Measurements from ENCODE around the gene C19orf25. TPM values are rescaled to one million over a fixed set of nuclear protein-coding genes. Genes with fewer than 3 reads are reported as not detected.

C19orf25 gene
- total RNA-seq = 26.7 and 33.0 TPM in 2 replicates

DNA sequence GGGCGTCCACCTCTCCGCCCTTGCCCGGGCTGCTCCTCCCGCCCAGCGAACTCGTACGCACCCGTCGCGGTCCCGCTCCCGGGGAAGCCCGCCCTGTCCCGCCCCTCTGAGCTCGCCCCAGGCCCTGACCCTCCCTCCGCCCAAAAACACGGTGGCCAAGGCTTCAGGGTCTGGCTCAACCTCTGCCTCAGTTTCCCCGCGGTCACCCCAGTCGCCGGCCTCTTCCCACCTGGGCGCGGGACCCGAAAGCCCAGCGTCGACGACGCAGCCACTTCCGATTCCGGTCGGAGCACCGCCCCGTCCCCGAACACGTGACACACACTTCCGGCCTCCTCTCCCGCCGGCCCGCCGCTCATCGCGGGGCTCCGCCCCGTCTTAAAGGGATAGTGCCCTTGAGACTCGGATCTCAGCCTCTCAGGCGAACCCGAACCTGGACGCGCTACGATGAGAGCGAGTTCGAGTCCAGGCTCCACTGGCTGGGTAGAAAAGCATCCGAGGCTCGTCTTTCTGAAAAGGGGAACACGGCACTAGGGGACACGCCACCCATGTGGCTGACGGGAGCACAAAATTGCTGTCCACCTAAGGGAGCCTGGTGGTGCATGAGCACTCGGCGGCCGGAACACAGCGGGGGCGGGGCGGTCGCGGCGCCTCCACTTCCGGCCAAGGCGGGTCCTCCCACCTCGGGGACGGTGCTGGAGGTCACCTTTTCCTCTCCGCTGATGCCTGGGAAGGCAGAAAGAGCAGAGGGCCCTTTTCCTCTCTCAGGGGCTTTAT, at the start of gene C19orf25:
Gene C19orf25, minus strand, starts transcription at position 282 of the 774 bp plus-strand sequence. CDS start 312 bp downstream, outside the sequence.

DNA sequence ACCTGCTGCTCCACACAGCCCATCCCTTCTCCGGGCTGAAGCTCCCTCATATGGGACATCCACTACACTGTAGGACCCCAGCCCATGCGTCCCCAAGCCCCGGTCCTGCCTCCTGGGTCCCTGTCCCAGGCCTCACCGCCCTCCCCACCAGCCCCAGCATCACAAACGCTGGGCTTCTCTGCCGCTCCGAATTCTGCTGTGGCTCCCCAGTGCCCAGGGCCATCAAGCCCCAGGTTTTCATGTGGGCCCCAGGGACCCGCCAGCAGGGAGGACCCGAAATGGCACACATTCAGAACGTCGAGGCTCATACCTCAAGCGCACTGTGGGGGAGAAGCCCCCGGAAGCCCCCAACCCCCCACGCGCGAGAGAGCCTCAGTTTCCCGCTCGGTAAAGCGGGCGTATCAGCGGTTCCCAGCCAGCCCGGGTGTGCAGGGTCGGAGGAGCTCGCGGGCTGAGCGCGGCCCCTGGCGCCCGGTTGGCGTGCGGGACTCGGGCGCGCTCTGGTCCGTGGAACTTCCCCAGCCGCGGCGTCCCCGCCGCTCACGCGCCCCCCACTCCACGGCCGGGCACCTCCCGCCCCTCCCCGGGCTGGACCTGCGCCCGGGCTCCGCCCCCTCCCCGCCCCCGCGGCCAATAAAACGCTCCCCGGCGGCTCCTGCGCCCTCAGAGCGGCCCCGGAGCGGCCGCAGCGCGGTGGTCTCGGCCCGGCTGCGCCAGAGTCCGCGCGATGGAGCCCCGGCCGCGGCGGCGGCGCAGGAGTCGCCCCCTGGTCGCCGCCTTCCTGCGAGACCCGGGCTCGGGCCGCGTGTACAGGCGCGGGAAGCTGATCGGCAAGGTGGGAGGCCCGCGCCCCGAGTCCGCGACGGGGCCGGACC, 44.6 kb upstream of the C19orf25 start, which contains the start of gene PLK5:
Gene PLK5, plus strand, starts transcription at position 666 of the 875 bp plus-strand sequence. CDS start 2,920 bp downstream, outside the sequence.

DNA sequence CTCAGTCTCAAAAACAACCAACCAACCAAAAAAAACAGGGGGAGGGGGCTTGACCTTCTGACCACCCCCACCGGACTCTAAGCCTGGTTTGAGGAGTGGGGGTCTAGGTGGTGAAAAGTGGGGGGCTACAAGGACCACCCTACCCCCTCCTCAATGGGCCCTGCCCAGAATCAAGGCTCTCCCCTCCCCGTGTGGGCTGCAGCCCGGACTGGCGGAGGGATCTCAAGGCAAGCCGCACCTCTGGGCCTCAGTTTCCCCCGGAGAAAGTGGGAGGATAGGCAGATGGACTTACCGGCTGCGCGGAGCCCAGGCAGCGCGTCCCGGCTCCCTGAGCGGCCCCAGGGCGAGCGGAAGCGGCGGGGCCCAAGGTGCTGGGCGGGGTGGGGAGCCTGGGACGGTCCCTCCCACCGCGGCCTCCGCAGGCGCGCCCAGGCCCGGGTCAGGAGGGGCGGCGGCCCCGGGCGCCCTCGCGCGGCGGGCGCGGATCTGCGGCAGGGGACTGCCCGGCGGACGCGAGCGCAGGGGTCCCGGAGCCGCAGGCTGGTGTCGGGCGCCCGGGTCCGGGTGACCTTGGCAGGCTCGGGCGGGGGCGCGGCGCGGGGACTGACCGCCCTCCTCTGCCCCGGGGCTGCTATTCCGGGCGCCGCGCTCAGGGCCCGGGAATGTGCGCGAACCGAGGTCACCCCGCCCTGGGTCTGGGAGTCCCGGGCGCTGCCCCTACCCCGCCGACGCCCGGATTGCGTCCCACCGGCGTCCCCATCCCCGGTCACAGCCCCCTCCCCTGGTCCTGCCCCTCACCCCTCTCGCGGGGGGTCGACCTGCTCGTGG, 33.9 kb upstream of the C19orf25 start, which contains the start of gene ADAMTSL5:
Gene ADAMTSL5, minus strand, starts transcription at position 349 of the 828 bp plus-strand sequence. CDS start 2,076 bp downstream, outside the sequence.

DNA sequence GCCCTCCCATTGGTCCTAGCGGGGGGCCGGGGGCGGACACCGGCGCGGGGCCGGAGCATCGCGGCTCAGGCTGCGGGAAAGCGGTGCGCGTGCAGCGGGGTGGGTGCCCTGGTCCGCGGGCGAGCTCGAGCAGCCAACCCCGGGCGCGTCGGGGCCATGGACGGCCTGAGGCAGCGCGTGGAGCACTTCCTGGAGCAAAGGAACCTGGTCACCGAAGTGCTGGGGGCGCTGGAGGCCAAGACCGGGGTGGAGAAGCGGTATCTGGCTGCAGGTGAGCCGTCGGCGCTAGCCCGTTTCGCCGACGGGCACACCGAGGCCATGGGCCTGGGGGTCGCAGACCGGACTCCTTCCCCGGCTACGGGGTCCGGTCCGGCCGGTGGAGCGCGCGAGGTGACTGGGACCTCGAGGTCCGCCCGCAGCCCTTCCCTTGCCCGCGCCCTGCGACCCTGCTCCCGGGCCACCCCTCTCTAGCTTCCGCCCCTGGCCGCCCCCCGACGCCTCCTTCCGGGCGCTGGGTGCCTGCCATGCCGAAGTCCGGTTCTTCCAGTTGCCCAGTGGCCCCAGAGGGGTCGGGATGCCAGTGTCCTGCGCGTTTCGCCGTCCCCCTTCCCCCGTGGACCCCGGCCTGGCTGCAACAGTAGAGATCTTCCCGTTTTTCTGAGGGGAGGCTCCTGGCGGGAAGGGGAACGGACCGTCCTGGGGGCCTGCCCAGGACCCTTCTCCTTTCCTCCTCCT, 12.3 kb upstream of the C19orf25 start, which contains the start of gene REEP6:
Gene REEP6, plus strand, starts transcription at position 68 of the 735 bp plus-strand sequence. Its CDS starts 89 bp downstream, at position 157.

DNA sequence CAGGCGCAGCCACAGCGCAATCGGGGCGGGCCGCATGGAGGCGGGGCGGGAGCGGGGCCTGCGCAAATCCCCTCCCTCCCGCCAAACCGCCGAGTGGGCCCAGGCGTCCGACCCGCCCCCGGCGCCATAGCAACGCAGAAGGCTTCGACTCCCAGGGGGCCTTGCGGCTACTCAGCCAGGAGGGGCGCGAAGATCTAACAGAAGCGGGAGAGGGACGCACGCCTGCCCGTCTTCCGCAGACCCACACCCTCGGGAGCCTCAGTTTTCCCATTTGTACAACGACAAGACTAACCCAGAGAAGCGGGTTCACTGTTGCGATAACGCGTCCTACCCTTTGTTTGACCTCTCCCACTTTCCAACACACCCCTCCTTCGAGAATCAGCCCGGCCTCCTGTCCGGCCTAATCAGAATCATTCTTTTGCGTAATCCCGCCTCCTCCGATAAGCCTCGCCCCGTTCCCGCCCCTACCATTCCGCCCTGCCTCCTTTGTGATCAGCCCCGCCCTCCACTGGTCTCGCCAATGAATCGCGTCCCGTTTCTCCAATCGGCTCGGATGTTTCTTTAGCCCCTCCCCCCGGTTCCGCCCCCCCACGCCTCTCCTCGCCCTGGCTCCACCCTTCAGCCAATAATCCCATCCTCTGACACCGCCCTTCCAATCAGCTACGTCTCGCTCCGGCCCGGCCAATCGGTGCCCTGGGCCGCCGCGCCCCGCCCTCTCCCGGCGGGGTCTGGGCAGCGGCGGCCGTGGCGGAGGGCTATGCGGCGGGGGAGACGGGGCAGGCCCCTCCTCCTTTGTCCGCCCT, 11.5 kb upstream of the C19orf25 start, which contains the start of gene PCSK4:
Gene PCSK4, minus strand, starts transcription at position 40 of the 803 bp plus-strand sequence. Its CDS starts 4 bp downstream, at position 36.

GRCh38 chr19:1449467-1450442, 29.3 kb downstream of the C19orf25 start, which contains the start of gene APC2:
TSS of gene APC2 (plus strand) at chr19:1450121. CDS start at chr19:1453002, 2,881 bp downstream.

DNA sequence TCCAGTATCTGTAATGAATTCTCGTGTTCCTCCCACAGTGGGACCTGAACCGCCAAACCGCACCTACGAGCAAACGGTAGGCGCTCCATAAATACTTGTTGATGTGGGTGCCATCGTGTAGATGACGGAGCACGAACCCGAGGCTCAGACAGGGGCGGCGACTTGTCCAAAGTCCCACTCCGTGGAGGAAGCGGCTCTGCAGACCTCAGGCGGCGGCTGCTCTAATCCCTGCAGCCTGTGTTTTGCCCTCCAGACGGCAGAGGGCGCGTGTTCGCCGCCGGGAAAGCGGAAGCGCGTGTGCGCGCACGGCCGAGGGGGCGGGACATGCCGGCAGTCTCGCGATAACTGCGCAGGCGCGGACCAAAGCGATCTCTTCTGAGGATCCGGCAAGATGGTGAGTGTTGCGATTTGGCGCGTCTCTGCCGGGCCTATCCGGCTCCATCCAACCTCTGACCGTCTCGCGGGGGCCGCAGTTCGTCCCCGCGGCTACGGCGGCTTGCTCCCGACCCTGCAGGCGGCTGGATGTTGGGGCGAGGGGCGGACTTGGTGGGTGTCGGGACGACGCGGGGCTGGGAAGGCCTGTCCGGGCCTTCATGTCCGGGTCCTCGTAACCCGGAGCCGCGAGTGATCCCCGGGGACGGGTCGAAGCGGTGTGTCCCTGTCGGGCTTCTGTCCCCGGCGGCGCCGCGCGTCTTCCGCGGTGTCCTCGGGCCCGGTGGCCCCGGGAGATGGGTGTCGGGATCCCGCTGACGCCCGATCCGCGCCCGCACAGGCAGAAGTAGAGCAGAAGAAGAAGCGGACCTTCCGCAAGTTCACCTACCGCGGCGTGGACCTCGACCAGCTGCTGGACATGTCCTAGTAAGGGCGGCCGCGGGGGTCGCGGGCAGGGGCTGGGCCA, 40.7 kb downstream of the C19orf25 start, which contains the start of gene RPS15:
Gene RPS15, plus strand, starts transcription at position 362 of the 898 bp plus-strand sequence. Its CDS starts 30 bp downstream, at position 392.

Other genes with a start within 250 kb of the C19orf25 start
- gene CBARP, start 241.2 kb downstream of the C19orf25 start, total RNA-seq = 2.3 and 7.7 TPM in 2 replicates
- 24.0 and 32.8 TPM in 2 replicates for gene ATP5F1D, start 237.5 kb downstream of the C19orf25 start, total RNA-seq
- 22.4 and 28.5 TPM in 2 replicates for gene MIDN, start 230.6 kb downstream of the C19orf25 start, total RNA-seq
- 88.7 and 88.8 TPM in 2 replicates for gene CIRBP, start 209.9 kb downstream of the C19orf25 start, total RNA-seq
- gene FAM174C, start 203.7 kb downstream of the C19orf25 start, total RNA-seq = 19.2 and 33.3 TPM in 2 replicates
- gene EFNA2, start 193.3 kb downstream of the C19orf25 start, total RNA-seq = not detected in 2 replicates
- 46.2 and 51.7 TPM in 2 replicates for gene NDUFS7, start 95.3 kb downstream of the C19orf25 start, total RNA-seq
- gene GAMT, start 77.7 kb downstream of the C19orf25 start, total RNA-seq = 26.1 and 38.8 TPM in 2 replicates
- 46.5 and 63.6 TPM in 2 replicates for gene DAZAP1, start 71.6 kb downstream of the C19orf25 start, total RNA-seq
- 311 and 346 TPM in 2 replicates for gene RPS15, start 40.8 kb downstream of the C19orf25 start, total RNA-seq
- 0.13 and 0.20 TPM in 2 replicates for gene APC2, start 29.1 kb downstream of the C19orf25 start, total RNA-seq
- 0.92 and 1.4 TPM in 2 replicates for gene PCSK4, start 11.1 kb upstream of the C19orf25 start, total RNA-seq
- gene REEP6, start 12.0 kb upstream of the C19orf25 start, total RNA-seq = 1.0 and 2.1 TPM in 2 replicates
- gene ADAMTSL5, start 33.8 kb upstream of the C19orf25 start, total RNA-seq = 4.6 and 8.1 TPM in 2 replicates
- 0.13 TPM in 1 of 2 replicates, not detected in the other for gene PLK5, start 44.9 kb upstream of the C19orf25 start, total RNA-seq
- gene MEX3D, start 89.1 kb upstream of the C19orf25 start, total RNA-seq = 27.8 and 50.2 TPM in 2 replicates
- gene MBD3, start 113.7 kb upstream of the C19orf25 start, total RNA-seq = 94.9 and 124 TPM in 2 replicates
- 51.2 and 62.7 TPM in 2 replicates for gene UQCR11, start 126.2 kb upstream of the C19orf25 start, total RNA-seq
- gene TCF3, start 173.4 kb upstream of the C19orf25 start, total RNA-seq = 62.4 and 117 TPM in 2 replicates

Measured in smooth muscle cell of the pulmonary artery (primary cell).